ENCODE results near the gene C6orf141.
"Not testable (repeated sequence)": the region's sequence is repeated elsewhere in the genome, so short reads cannot be mapped to it uniquely, and the experiment has no call there.

C6orf141 gene

GRCh38 chr6:49579649-49580048, 29.2 kb downstream of the C6orf141 start:
- no peak for DNase-seq

GRCh38 chr6:49582529-49582928, 32.1 kb downstream of the C6orf141 start:
- no peak for DNase-seq

- not testable (repeated sequence) for DNase-seq
Observed at GRCh38 chr6:49587262-49587661, 36.8 kb downstream of the C6orf141 start.

All from NCI-H524 treated with DMSO at 0.1 percent for 48 hours (cell line).